Ectodermal cell (in vitro differentiated cells): ENCODE data around the gene BTBD3.

ENCODE experiments used
- H3K27ac ChIP-seq: 2 replicates; pipeline ENCODE4 v1.7.0; 2013; ENCODE audit warnings: mild to moderate bottlenecking, low read depth, low read length; ENCODE audit not compliant: insufficient read depth, poor library complexity, severe bottlenecking
- H3K27me3 ChIP-seq: 2 replicates; pipeline ENCODE4 v1.7.0; 2013; ENCODE audit warnings: mild to moderate bottlenecking, low read length; ENCODE audit not compliant: insufficient read depth, control insufficient read depth, poor library complexity, severe bottlenecking
- H3K36me3 ChIP-seq: one replicate; pipeline ENCODE4 v1.7.0; 2013; ENCODE audit warnings: low read length; ENCODE audit not compliant: control insufficient read depth, insufficient read depth
- H3K4me1 ChIP-seq: one replicate; pipeline ENCODE4 v1.7.0; 2013; ENCODE audit warnings: low read length; ENCODE audit not compliant: control insufficient read depth, insufficient read depth
- H3K4me3 ChIP-seq: 2 replicates; pipeline ENCODE4 v1.7.0; 2013; ENCODE audit warnings: low read depth, low read length, control low read depth; ENCODE audit not compliant: insufficient read depth
- H3K9me3 ChIP-seq: 2 replicates; pipeline ENCODE4 v1.7.0; 2013; ENCODE audit warnings: mild to moderate bottlenecking, low read length, moderate library complexity; ENCODE audit not compliant: control insufficient read depth
- WGBS, 2 experiments: methylation state at CpG; one replicate each; pipeline ENCODE4 v1.1.7; 2013; ENCODE audit warnings: missing lambda C conversion rate in 2 of 2; 5-methylcytosine and 5-hydroxymethylcytosine counted together

The BTBD3 gene

DNA sequence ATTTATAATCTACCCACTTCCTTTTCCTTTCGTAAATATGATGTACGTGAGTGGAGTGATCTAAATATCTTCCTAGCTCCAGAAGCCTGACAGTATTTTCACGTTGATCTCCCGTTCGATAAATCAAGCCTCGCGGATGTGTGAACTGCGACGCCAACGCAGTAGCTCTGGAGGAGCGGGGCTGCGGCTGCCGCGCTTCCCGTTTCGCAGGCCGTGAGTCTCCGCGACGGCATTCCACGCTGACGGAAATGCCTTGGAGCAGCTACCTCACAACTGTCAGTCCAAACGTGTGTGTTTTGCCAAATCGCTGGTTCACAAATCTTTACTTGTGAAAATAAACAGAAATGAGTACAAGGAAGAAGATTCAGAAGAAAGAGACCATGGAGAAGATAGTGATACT is 41.2 kb downstream of the BTBD3 start:
- H3K9me3 ChIP-seq: no peaks in the 10 kb centered on the region
- no peaks in the 10 kb centered on the region for H3K4me1 ChIP-seq
- 96% methylated on average over 23 to 24 of the region's 24 CpGs for WGBS, 2 experiments
- no peaks in the 10 kb centered on the region for H3K27me3 ChIP-seq
- H3K36me3 ChIP-seq: no peaks in the 10 kb centered on the region
- H3K27ac ChIP-seq: no peak overlapping the region
- no peak overlapping the region for H3K4me3 ChIP-seq

DNA sequence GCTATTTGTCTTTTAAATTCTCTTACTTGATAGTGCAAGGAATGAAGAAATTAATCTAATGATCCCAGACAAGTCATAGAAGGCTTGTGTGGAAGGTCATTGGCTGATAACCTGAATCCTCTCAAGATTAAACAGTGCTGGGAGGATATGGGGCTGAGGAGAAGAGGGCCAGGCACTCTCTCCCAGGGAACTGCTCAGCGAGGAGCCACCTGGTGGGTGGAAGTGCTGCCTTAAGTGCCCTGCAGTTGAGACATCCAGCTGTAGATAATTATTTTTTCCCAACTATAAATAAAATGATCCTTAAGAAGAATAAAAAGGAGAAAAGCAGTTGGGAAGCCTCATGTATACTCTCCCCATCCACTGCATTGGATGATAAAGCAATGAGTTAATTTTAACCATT is 47.9 kb downstream of the BTBD3 start:
- no peaks in the 10 kb centered on the region for H3K27me3 ChIP-seq
- WGBS, 2 experiments: 75 to 86% methylated on average over 1 of the region's 1 CpG
- no peaks in the 10 kb centered on the region for H3K9me3 ChIP-seq
- H3K4me3 ChIP-seq: no peak overlapping the region
- H3K36me3 ChIP-seq: no peaks in the 10 kb centered on the region
- H3K4me1 ChIP-seq: no peaks in the 10 kb centered on the region
- no peak overlapping the region for H3K27ac ChIP-seq

DNA sequence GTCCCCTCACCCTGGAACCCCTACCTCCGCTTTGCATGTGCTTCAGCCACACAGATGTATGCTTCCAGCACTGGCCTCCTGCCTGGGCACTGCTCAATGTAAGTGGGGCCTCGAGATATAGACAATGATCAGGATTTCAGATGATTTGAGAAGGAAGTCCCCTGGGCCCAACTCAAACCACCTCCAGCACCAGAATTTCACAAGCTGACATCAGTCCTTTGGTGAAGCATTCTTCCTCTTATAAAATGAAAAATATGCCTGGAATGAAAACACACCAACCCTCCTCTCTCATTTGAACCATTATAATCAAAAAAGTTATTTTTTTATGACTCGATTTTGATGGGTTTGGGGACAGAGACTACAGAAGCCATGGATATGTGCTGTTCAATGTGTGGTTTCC is 48.5 kb downstream of the BTBD3 start:
- no peak overlapping the region for H3K4me3 ChIP-seq
- H3K27ac ChIP-seq: no peak overlapping the region
- no peaks in the 10 kb centered on the region for H3K27me3 ChIP-seq
- H3K36me3 ChIP-seq: no peaks in the 10 kb centered on the region
- H3K9me3 ChIP-seq: no peaks in the 10 kb centered on the region
- WGBS, 2 experiments: 93 to 99% methylated on average over 3 of the region's 3 CpGs
- no peaks in the 10 kb centered on the region for H3K4me1 ChIP-seq

DNA sequence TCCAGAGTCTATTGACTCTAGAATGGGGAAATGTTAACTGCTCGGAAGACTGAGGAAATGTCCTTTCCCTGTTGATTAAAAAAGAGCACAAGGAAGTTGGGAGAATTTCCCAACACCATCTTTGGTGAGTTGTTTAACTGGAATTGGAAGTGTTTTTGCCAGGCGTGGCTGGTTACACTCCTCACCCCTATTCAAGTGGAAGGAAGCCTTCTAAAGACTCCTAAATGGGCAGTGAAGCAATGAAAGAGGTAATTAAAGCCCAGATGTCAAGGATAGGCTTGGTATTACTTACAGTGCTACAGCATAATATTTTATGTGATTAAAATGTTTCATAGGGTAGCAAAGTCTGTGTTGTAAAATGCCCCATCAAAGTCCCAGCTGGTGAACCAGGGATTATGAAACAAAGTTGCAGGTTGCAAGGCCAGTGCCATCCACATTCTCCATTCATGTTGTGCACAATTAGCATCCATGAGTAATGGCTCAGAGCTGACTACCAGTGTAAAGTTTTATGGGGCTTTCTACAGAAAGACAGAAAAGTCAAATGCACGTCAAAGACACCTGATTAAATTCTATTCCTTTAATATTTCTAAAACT is 52.6 kb downstream of the BTBD3 start:
- no peaks in the 10 kb centered on the region for H3K36me3 ChIP-seq
- no peaks in the 10 kb centered on the region for H3K27me3 ChIP-seq
- no peak overlapping the region for H3K4me3 ChIP-seq
- 84 to 100% methylated on average over 2 of the region's 3 CpGs for WGBS, 2 experiments
- no peak overlapping the region for H3K27ac ChIP-seq
- no peaks in the 10 kb centered on the region for H3K4me1 ChIP-seq
- no peaks in the 10 kb centered on the region for H3K9me3 ChIP-seq

DNA sequence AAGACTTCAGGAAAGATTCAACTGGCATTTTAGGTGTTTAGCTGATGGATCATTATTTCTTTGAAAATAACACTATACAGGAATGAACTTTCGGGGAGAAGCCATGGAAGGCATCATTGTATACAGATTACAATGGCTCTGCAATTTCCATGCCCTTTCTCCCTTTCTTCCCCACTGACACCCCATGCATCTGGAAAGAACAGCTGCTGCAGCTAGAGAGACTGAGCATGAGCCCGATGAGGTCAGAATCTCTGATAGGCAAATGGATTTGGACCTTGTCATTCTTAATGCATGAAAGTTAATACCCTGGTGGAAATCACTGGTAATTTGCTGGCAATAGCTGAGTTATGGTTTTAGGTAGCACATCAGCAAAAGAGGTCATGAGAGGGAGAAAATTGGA is 54.8 kb downstream of the BTBD3 start:
- 91 to 97% methylated on average over 2 of the region's 2 CpGs for WGBS, 2 experiments
- H3K4me3 ChIP-seq: no peak overlapping the region
- H3K27ac ChIP-seq: no peak overlapping the region
- no peaks in the 10 kb centered on the region for H3K4me1 ChIP-seq
- no peaks in the 10 kb centered on the region for H3K36me3 ChIP-seq
- H3K9me3 ChIP-seq: no peaks in the 10 kb centered on the region
- no peaks in the 10 kb centered on the region for H3K27me3 ChIP-seq
